NCI-H2081 (cell line): ENCODE results near the gene CA5B.
"Not testable (repeated sequence)": the region's sequence is repeated elsewhere in the genome, so short reads cannot be mapped to it uniquely, and the experiment has no call there.

ENCODE experiments used
- DNase-seq, 2 experiments: peaks; one replicate each; lab custom pipeline; 2025; lab: John Stamatoyannopoulos, UW

The CA5B gene

DNA sequence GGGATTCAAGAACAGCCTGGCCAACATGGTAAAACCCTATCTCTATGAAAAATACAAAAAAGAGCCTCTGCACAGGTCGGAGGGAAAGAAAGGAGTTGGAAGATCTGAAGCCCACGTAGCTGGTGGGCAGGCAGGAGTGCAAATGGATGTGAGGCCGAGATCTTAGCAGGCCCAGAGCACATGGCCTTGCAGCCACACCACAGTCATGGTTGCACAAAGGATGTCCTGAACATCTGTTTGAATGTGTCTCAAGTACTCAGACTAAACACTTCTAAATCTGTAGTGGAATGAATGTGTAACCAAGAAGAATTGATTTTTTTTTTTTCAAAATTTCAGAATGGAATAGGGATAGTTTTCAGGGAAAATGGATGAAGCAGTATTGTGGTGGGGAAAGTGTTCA, 10.8 kb downstream of the CA5B start:
- DNase-seq = no peak

DNA sequence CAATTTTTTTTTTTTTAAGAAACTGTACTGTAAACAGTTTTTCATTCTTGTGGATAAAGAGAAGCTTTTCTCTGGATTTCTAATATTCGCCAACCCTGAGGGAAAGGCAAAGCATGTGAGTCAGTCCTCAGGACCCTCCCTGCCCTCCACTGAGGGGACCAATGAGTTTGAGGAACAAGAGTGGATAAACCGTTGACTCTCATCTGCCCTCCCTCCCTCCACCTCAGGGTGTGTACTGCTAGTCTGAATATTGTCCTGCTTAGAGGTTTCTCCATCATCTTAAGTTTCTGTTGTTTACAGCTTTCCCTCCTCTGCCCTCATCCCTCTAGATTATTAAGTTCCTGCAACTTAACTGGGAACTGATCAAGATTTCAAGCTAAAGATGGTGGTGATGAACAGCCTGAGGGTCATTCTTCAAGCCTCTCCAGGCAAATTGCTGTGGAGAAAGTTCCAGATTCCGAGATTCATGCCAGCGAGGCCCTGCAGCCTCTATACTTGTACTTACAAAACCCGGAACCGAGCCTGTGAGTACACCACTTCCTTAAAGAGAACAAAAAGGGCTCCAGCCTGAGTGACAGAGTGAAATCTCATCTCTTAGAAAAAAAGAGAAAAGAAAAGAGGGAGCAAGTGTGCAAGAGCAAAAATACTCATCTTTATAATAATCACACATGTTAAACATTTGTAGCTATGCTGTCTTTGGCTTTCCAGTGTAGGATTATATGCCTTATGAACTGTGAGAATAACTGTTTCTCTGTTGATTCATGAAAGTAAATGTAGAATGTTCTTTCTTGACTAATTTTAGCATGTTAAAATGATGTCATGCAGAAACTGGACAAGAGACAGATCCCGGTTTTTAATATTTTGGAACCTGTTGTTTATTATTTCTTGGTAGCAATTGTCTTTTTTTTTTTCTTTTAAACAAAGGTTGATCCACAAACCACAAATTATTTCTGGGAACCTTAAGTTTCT, 11.9 kb downstream of the CA5B start:
- DNase-seq = no peak

DNA sequence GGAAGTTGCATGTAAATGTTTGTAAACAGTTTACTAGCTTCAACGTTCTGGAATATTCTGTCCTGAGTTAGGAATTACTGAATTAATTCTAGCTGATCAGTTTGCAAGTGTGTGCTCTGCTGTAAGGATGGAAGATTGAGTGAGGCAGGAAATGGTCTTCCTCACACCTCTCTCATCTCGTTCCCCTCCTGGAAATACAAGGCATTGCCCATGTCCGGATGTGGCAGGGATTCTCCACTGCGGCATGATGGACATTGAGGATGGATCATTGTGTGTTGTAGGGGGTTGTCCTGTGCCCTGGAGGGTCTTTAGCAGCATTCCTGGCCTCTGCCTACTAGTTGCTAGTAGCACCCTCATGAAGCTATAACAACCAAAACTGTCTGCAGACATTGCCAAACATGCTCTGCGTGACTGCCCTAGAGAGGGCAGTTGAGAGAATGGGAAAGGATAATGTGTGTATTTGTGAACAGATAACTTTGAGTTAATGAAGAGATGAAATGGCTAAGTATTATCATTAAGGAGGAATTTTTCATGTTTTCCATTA, 12.6 kb downstream of the CA5B start:
- DNase-seq = no peak

DNA sequence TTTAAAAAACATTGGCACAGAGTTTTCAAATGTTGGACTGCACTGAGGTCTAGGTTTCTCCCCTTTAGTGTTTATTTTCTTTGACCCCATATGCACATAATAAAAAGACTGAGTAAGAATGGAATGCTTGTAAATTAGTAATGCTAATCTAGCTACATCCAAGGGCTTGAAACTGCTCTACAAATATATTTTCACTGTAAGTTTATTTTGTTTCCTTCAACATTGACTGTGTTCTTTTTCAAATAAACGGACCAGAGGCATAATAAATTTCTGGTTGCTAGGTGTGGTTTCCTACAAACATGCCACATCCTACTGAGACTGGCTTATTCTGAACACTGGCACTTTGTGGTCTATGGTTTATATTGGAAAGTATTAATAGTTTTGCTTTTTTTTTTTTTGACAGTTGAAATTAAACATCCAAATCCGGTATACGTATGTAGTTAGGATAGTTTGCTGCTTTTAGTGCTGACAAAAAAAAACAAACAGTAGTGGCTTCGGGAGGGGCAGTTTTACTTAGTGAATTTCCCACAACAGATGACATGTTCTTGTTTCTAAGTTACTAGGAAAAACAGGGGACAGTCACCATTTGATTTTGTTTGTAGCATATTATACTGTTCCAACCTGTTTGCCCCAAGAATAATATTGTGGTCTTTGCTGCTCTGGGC, 13.2 kb downstream of the CA5B start:
- DNase-seq = no peak

DNA sequence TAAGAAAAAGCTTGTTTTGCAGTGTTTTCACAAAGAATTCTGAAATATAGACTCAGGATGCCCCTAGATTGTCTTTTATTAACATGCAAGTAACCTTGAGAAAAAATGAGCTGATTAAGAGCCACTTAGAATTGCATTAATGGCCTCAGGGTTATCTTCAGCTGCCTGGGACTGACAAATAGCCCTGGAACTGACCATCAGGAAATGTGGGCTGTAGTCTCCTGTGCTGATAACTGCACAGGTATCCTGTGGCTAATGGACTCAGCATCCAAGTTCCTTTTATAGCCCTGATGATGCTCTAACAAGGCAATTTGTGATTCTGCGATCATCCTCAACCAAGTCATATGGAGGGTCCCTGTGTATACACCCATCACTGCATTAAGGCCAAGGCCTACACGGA, 17.0 kb downstream of the CA5B start:
- no peak for DNase-seq

DNA sequence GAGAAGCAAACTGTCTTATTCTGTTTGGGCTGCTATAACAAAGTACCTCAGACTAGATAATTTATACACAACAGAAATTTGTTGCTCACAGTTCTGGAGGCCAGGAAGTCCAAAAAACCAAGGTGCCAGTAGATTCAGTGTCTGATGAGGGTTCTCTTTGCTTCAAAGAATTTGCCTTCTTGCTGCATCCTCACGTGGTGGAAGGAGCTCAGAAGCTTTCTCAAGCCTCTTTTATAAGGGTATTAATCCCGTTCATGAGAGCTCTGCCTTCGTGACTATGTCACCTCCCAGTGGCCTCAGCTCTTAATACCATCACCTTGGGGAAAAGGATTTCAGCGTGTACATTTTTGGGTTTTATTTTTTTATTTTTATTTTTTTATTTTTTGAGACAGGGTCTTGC, 20.1 kb downstream of the CA5B start:
- no peak for DNase-seq

DNA sequence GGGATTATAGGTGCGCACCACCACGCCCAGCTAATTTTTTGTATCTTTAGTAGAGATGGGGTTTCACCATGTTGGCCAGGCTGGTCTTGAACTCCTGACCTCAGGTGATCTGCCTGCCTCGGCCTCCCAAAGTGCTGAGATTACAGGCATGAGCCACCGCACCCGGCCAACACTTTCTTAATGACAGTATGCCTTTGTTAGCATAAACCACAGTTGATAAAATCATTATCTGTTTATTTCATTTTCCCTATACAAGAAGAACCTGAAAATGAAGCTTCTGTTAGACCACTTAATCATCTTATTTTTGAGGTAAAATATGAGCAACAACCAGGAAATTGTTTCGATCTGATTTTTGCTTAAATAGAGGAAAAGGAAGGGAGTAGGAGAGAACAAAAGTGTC, 21.8 kb downstream of the CA5B start:
- not testable (repeated sequence) for DNase-seq

DNA sequence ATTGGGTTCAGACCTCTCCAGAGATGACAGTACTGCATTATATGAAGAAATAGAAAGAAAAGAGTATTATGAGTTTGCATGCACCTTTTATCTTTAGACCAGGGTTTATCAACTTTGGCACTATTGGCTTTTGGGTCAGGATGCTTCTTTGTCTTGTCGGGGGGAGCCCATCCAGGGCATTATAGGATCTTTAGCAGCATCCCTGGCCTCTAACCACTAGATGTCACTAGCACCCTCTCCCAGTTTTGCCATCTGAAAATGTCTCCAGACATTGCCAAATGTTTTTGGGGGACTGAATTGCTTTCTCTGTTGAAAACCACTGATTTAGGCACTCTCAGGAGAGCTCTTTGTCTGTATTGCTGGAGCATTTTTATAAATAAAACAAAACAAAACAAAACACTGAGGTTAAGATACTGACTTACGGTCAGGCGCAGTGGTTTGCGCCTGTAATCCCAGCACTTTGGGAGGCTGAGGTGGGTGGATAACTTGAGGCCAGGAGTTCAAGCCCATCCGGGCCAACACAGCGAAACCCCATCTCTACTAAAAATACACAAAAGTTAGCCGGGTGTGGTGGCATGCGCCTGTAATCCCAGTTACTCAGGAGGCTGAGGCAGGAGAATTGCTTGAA, 23.6 kb downstream of the CA5B start:
- peak; percentile 33 to 40 for DNase-seq

DNA sequence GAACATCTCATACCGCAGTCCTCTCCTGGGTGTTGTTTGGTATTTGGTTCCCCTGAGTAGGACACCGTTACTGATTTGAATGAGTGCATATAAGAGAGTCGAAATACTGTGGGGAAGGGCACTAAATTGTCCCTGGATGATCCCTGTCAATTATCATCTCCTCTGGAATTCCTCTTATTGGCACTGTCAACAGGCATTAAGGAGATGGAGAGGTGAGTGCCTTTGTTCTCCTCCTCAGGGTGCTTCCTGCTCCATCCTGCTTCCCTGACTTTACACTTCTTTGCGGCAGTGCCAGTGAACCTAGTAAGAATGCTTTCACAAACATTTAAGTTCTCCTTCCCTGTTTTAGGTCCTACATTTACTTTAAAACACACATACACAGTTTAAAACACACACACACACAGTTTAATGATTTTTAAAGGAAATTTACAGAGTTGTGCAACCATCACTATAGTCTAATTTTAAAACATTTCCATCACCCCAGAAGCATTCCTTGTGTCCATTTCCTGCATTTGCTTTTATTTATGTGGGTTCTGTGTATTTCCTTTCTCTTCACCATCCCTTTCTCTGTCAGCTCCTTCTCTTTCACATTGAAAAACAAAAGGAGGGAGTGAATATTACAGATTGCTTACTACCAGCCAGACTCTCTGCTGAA, 31.4 kb downstream of the CA5B start:
- DNase-seq = no peak

DNA sequence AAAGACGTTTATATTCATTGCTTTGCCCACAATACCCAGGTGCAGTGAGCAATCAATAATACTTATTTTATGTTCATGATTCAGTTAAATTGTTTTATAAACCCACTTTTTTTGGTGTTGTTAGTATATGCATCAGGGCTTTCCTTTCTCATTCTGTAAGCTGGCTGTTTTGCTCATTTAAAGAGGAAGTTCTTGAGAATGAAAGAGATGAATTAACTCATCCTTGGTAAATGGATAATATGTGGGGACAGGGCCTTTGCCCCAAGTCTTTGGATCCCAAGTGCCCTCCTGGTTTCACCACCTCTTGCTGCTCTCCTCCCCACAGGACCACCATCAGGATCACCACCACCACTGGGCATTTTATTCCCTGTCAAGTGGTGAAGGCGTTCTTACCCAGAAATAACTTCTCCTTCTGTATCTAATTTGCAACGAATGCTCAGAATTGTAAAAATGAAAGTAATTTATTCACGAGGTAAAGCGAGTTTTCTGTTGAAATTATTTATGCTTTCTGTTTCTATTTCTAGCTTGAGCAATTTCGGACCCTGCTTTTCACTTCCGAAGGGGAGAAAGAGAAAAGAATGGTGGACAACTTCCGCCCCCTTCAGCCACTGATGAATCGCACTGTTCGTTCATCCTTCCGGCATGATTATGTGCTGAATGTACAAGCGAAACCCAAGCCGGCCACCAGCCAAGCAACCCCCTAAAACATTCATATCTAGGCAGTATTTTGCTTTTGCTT, 44.1 kb downstream of the CA5B start:
- no peak for DNase-seq

DNA sequence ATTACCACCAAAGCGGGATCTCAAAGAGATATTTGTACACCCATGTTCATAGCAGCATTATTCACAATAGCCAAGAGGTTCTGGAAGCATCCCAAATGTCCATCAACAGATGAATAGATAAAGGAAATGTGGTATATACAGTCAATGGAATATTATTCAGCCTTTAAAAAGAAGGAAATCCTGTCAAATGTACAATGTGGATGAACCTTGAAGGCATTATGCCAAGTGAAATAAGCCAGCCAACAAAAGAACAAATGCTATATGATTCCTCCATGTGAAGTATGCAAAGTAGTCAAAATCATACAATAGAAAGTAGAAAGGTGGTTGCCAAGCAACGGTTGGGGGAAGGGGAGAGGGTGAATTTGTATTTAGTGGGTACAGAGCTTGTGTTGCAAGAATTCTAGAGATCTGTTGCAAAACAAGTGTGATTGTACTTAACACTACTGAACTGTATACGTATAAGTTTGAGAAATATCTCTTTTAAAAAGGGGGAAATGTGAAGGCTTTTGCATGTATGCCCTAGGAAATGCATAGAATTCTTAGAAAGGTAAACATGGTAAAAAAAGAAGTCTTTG, 47.2 kb downstream of the CA5B start:
- no peak for DNase-seq

DNA sequence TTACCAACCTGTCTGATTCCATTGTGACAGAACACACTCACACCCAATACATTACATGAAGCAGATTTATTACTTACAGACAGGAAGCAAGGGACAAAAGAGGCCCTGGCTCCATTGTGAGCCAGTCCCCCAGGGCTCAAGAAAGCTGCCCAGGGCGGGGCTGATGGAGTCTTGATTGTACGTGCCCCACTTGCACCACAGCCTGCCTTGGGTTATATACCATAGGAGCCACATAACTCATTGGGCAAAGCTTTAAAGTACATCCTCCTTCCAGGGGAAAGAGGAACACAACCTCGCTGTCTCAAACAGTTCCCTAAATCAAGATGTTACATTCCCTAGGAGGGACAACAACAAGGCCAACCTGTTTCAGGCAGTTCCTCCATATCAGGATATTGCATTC, 48.8 kb downstream of the CA5B start:
- DNase-seq = peak; percentile 22 to 40

DNA sequence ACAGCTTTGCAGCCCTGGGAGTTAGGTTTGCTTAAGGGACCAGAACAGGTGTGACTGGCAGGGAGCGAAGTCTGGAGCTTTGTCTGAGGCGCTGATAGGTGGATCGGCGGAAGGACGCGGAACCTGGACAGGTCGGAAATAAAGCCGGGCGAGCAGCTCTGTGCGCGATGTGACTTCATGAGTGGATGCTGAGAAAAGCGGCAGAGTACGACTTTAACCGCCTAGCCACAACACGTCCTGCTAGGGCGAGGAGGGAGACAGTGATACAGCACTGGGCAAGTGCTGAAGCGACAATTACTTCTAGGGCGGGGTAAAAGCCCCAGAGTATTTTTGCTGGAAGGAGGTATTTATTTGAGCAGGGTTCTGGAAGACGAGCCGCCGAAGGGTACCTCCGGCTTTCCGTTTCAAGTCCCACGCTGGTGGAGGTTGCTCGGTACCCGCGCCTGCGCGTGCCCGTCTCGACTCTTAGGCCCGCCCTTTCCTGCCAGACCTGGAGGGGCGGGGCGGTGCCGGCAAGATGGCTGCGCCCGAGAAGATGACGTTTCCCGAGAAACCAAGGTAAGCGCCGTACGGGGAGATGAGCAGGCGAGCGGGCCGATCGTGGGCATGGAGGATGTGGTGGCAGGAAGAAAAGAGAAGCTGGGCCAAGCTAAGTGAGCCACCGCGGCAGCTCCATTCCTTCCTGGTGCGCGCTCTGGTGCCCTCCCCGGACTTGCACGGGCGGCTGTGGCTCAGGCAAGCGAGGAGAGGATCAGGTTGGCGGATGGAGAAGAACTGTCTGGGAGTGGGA, 52.1 kb downstream of the CA5B start, which contains the start of gene ZRSR2:
Gene ZRSR2 (plus strand): TSS at position 506 of the 790 bp plus-strand sequence. CDS start 12 bp downstream, at position 518.
- DNase-seq = peak; percentile 83 to 90

DNA sequence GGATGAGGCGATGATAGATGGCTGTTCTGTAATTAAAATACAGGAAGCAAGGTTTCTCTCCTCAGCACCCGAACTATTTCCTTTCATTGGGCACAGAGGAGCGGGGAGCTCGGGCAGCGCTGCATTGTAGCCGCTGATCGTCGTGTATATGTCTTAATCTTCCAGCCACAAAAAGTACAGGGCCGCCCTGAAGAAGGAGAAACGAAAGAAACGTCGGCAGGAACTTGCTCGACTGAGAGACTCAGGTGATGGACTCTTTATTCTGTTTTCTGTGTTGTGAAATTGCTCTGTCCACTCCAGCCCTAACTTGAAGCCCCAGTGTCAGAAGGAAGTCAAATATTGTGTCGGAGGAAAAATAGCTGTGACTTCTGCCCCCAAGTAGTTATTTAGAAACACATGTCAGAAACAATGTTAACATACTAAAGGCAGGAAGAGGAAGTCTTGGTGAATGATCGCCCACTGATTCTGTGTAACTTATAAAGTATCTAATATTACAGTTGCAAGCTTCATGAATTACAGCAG, 52.8 kb downstream of the CA5B start:
- no peak for DNase-seq

DNA sequence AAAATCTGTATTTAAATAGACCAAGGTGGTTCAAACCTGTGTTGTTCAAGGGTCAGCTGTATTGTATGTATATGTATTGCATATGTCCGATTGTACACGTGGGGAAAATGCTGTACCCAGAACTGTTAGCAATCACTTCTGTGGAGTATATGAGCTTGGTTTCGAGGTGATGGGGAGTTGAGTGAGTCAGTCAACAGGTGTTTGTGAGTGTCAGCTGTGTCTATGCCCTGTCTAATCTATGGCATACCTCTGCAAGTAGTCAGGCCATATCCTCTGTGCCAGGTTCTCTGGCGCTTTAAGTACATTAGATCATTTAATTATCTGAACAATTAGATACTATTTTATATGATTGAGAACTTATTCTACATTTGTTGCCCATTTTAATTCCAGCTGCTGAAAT, 59.6 kb downstream of the CA5B start:
- no peak for DNase-seq

DNA sequence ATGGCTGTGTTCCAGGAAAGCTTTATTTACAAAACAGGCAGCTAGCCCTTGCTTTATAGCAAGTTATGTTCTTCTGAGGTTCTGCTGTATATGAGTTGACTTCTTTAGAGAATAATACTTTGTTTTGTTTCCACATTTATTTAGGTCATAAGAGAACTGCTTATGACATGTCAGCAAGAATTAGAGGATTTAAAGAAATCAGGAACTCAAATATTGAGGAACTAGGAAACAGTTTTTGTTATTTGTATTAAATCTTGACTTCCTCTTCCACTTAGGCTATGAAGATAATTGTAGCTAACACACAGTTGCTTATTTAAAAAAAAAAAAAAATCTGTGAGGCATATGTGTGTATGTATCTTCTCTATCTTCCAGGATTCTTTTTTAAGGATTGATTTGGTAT, 66.5 kb downstream of the CA5B start:
- DNase-seq = no peak

DNA sequence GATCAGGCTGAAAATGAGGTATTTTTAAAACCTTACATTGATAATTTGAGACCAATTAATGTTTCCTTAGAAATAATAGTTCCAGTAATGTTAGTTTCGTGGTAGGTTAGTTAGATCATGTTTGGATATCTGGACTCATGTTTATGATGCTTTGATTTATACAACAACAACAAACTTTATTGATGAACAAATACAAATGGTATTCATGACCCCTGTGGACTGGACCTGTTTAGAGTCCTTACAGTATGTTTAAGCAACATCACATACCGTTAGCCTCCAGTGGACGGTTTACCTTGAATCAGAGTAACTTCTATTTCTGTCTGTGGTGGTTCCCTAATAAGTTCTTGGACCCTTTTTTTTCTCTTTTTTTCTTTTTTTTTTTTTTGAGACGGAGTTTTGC, 70.2 kb downstream of the CA5B start:
- no peak for DNase-seq

DNA sequence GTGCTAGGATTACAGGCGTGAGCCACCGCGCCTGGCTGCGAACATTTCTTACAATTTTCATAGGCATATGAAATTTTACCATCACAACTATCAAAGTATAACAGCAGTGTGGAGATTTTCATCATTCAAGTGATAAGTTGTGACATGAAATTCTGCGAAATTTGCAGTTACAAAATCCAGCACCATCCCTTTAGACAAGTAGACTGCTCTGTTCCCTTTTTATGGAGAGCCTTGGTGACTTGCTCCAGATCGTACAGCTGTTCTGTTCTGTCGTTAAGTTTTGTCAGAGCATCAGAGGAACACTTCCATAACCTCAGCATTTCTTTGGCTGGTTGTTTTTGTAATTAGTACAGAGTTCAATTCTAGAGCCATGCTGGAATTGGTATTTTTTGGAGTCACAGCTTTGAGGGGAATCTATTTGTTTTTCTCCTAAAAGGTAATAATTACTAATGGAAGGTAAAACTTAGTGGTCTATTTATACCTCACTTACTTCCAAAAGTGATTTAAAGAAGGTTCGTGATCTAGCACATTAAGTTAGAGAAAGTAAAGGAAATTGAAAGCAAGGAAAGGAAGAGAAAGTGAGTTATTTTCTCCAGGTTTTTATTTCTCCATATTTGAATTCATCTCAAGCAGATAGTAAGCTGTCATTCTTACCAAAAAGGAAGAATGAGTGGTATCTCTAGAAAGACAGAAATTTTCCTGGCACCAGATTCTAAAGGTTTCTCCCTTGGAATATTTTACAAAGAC, 74.3 kb downstream of the CA5B start:
- DNase-seq = no peak

DNA sequence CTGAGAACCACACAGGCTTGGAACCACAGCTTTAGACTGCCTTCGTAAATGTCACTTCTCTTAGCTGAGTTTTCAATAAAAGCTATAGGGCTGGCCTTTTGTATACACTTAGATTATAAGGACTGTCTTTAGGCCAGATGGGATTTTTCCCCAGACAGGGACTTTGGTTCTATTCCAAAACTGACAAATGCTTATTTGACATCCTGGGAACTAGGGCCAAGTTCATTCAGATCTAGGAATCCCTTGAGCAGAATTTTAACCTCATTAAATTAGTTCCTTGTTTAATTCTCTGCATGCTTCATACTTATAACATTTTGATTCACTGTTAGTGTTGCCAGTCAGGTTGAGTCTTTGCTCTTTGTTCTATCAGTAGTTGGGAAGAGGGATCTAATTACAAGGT, 75.3 kb downstream of the CA5B start:
- no peak for DNase-seq
